D721Med (cell line): ENCODE measurements around the gene TMEM247.

ENCODE experiments used
- DNase-seq: peaks from one replicate; pipeline ENCODE4 v3.0.0; 2011; ENCODE audit warnings: low spot score; ENCODE audit not compliant: insufficient read length
- FAIRE-seq: peaks from 2 replicates; lab custom pipeline; 2011; peaks lifted over from hg19 to GRCh38; lab: Jason Lieb, UNC
- TF ChIP-seq, protein P1 (sequence below): IDR thresholded peaks from 2 replicates; pipeline ENCODE4 v1.5.1; 2012; ENCODE audit warnings: mild to moderate bottlenecking, control low read depth; ENCODE audit not compliant: insufficient read depth; ENCODE audit errors: missing control alignments

TMEM247 gene

DNA sequence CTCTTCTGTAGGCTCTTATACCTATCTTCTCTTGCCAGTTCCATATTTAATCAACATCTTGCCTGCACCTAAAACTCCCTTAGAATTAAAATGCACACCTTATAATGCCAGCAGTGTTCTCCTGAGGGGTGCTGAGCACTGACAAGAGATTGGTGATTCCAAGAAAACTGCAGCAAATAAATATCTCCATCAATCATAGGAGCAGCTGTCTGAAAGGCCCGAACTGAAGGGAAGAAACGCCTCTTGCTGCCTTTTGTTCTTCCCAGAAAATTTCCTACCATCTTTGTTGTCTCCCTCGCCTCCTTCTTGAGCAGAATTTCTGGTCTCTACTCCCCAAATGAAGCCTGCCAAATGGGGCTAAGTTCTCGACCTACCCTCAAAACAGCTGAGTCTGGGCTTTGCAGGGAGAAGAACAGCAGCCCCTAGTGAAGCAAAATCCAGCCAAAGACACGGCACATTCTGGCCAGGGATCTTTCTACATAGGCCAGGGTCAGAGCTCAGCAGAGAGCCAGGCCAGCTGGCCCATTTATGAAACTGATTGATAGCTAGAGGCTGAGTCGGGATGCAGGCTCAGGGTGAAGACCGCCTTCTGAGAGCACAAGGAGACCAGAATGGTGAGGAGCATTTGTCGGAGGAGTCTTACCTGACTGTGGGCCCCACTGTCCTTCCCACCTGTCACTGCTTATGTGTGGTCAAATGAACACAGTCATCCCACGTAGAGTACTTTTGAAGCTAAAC is 20.4 kb upstream of the TMEM247 start:
- DNase-seq = no peak
- TF ChIP-seq, protein P1, sequence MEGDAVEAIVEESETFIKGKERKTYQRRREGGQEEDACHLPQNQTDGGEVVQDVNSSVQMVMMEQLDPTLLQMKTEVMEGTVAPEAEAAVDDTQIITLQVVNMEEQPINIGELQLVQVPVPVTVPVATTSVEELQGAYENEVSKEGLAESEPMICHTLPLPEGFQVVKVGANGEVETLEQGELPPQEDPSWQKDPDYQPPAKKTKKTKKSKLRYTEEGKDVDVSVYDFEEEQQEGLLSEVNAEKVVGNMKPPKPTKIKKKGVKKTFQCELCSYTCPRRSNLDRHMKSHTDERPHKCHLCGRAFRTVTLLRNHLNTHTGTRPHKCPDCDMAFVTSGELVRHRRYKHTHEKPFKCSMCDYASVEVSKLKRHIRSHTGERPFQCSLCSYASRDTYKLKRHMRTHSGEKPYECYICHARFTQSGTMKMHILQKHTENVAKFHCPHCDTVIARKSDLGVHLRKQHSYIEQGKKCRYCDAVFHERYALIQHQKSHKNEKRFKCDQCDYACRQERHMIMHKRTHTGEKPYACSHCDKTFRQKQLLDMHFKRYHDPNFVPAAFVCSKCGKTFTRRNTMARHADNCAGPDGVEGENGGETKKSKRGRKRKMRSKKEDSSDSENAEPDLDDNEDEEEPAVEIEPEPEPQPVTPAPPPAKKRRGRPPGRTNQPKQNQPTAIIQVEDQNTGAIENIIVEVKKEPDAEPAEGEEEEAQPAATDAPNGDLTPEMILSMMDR = no peak
- FAIRE-seq = no peak

GRCh38 chr2:46459694-46460093 is 19.7 kb upstream of the TMEM247 start:
- FAIRE-seq (no peak), DNase-seq (no peak)
- TF ChIP-seq, protein P1 = no peak

DNA sequence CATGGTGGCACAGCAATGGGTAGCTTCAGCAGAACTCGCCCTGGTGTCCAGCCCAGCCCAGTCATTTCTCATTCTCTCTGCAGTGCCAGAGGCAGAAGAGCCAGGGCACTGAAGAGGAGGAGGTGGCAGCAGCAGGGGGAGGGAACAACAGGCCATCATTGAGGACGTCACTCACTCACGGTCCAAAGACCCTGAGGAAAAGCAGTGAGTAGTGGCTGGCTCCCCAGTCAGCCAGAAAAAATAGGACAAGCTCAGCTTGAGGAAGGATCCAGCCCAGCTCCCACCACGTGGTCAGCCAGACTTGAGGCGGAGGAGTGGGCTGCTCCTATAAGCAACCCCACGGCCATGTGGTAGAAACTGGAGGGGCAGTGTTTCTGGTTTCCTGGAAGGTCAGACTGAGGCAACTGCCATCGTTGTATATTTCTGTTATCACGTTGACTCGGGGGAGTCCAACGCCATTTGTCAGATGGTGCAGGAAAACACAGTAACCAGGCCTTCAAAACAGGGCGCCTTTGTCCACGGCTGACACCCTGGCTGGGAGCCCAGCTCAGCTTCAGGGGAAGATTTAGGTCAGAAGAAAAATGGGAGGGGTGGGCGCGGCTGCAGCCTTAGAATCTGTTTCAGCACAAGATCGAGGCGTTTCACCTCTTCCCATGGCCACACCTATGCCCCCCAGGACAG is 19.0 kb upstream of the TMEM247 start:
- DNase-seq = no peak
- FAIRE-seq = no peak
- TF ChIP-seq, protein P1 = no peak

DNA sequence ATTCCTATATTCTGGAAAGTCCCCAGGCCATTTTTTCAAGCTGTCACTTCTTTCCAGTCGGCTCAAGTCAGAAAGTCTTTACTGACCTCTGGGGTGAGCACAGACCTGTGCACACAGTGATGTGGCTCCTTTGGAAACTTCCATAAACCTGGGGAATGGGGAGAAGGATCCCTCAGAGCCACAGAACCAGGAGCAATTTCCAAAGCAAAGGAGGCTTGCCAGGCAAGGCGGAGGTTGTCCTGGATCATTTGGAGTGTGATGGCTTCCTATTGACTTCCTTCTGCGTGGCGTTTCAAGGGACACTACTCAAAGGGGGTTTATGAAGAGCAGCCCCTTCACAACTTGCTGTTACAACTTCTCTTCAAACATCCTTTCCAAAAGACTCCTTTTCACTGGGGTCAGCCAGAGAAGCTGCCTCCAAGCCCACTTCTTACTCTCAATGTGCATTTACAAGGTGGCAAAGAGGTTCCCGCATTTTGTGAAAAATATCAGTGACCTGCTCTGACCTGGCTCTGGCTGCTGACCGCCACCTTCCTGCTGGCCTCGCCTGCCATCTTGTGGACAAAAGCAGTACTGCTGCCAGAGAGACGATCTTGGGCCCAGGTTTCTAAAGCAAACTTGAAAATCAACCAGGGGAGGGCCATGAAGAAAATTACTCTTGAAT is 18.2 kb upstream of the TMEM247 start:
- DNase-seq = no peak
- TF ChIP-seq, protein P1 = peak; percentile 98
- FAIRE-seq = no peak

DNA sequence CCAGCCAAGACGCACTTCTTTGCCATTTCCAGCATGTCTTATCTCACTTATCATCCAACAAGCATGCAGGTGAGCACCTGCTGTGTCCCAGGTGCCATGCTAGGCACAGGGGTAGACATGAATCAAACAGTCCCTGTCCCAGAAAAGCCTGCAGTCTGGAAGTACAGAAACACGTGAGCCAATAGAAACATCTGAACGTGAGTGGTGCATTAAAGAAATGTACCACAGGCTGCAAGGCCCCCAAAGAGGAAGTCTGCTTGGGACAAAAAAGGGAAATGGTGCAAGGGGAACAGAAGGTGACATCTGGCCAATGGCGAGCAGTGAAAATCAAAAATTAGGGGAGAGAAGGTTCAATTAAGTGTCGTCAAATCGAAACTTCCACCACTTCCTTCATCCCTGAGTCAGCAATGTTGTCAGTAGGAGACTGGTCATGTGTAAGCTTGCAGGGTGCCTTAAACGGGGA is 17.6 kb upstream of the TMEM247 start:
- no peak for DNase-seq

GRCh38 chr2:46462936-46463335 is 16.4 kb upstream of the TMEM247 start:
- FAIRE-seq = no peak
- TF ChIP-seq, protein P1 = no peak
- DNase-seq = no peak

More for the DNA sequence above, 17.6 kb upstream of the TMEM247 start:
- no peak for FAIRE-seq
- TF ChIP-seq, protein P1 = no peak
